Thyroid gland (tissue), 4 donors: ENCODE results near the gene CFAP126. TPM values are rescaled to one million over a fixed set of nuclear protein-coding genes. Genes with fewer than 3 reads are reported as not detected.

Source experiments
- DNase-seq, 2 donors: peaks; one replicate each; pipeline ENCODE4 v3.0.0-alpha.2; 2019
- H3K27ac ChIP-seq, 3 donors: fragments of 200-600 bp; sonication (generic); 1 replicate in 2 of 3; 2 replicates in 1 of 3; pipeline ENCODE4 v1.5.1; 2016 to 2019; ENCODE audit warnings: mild to moderate bottlenecking in 1 of 3, moderate library complexity in 1 of 3
- H3K27me3 ChIP-seq: fragments of 200-600 bp; sonication (generic); one replicate; pipeline ENCODE4 v1.5.1; 2019
- H3K36me3 ChIP-seq, 2 donors: fragments of 200-600 bp; sonication (generic); one replicate each; pipeline ENCODE4 v1.5.1; 2016 to 2019
- H3K4me1 ChIP-seq, 2 donors: fragments of 200-600 bp; sonication (generic); one replicate each; pipeline ENCODE4 v1.5.1; 2017 to 2019
- H3K4me3 ChIP-seq, 3 donors: fragments of 200-600 bp; sonication (generic); replicated peaks in 1 of 3; 1 replicate in 2 of 3; 2 replicates in 1 of 3; pipeline ENCODE4 v1.5.1; 2016; ENCODE audit warnings: mild to moderate bottlenecking in 1 of 3
- H3K9me3 ChIP-seq: fragments of 200-600 bp; sonication (generic); one replicate; pipeline ENCODE4 v1.5.1; 2017
- POLR2A ChIP-seq, 2 donors: fragments of 450-650 bp; IDR thresholded peaks; one replicate each; pipeline ENCODE4 v1.6.1; 2017; ENCODE audit warnings: antibody characterized with exemption in 2 of 2, mild to moderate bottlenecking in 2 of 2, moderate library complexity in 1 of 2
- WGBS, 2 donors: methylation state at CpG; one replicate each; pipeline ENCODE4 v1.1.5; 2017; 5-methylcytosine and 5-hydroxymethylcytosine counted together
- intact Hi-C: fragments of 100-400 bp; cut with DNase I; formaldehyde crosslinking; loops from one replicate; pipeline ENCODE4 v1.15.1; 2023
- total RNA-seq, 4 donors: library from RNA; depleted of rRNA; stranded (reverse); fragments of >200 nt; gene quantifications; one replicate each; pipeline ENCODE4 v1.2.3, GENCODE V29; 2016
- TF ChIP-seq, protein P1 (sequence below), 6 experiments: fragments of 200-600 bp in 3 of 6; fragments of 450-650 bp in 3 of 6; sonication (generic) in 3 of 6; IDR thresholded peaks; one replicate each; pipeline ENCODE4 v1.5.1; 2016 to 2019; ENCODE audit warnings: antibody characterized with exemption in 6 of 6, mild to moderate bottlenecking in 2 of 6, inconsistent platforms in 1 of 6, moderate library complexity in 1 of 6

Gene CFAP126
- total RNA-seq, 4 donors from 2014 or later: not detected

DNA sequence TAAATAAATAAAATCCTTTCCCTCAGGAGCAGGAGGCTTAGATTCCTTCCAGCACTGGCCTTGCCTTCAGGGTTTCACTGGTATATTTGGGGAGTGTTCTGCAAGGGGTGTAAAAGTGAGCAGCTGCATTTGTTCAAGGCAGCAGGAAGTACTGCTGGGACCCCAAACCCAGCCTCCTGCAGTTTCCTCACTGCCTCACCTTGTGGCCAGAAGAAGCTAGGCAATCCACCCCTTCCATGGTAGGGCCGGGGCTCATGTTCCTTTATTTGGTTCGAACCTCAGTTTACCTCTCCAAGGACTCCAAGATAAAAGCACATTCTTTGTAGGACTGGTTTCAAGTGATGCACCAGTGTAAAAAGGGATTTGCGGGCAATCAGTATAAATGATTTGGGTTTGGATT is 21.0 kb upstream of the CFAP126 start:
- intact Hi-C loops: loop anchor here (10.0 kb wide), 2 partner anchors 74 to 194 kb away; partner anchors contain the start of genes ADAMTS4 and SDHC
- 97% methylated on average over 3 of the region's 3 CpGs for WGBS, 2 donors
- no peak for DNase-seq
- Histone ChIP-seq H3K9me3 (no peaks in the 10 kb centered on the region), H3K4me1 (peaks cover 4 to 6% of the 10 kb centered on the region in 2 donors), H3K36me3 (no peaks in the 10 kb centered on the region), H3K4me3 (no peak overlapping the region), H3K27me3 (no peaks in the 10 kb centered on the region), H3K27ac (no peak overlapping the region)
- TF ChIP-seq POLR2A (IDR thresholded peaks at IDR 0.05): no peak
- TF ChIP-seq, protein P1, sequence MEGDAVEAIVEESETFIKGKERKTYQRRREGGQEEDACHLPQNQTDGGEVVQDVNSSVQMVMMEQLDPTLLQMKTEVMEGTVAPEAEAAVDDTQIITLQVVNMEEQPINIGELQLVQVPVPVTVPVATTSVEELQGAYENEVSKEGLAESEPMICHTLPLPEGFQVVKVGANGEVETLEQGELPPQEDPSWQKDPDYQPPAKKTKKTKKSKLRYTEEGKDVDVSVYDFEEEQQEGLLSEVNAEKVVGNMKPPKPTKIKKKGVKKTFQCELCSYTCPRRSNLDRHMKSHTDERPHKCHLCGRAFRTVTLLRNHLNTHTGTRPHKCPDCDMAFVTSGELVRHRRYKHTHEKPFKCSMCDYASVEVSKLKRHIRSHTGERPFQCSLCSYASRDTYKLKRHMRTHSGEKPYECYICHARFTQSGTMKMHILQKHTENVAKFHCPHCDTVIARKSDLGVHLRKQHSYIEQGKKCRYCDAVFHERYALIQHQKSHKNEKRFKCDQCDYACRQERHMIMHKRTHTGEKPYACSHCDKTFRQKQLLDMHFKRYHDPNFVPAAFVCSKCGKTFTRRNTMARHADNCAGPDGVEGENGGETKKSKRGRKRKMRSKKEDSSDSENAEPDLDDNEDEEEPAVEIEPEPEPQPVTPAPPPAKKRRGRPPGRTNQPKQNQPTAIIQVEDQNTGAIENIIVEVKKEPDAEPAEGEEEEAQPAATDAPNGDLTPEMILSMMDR (IDR thresholded peaks at IDR 0.05): no peak

DNA sequence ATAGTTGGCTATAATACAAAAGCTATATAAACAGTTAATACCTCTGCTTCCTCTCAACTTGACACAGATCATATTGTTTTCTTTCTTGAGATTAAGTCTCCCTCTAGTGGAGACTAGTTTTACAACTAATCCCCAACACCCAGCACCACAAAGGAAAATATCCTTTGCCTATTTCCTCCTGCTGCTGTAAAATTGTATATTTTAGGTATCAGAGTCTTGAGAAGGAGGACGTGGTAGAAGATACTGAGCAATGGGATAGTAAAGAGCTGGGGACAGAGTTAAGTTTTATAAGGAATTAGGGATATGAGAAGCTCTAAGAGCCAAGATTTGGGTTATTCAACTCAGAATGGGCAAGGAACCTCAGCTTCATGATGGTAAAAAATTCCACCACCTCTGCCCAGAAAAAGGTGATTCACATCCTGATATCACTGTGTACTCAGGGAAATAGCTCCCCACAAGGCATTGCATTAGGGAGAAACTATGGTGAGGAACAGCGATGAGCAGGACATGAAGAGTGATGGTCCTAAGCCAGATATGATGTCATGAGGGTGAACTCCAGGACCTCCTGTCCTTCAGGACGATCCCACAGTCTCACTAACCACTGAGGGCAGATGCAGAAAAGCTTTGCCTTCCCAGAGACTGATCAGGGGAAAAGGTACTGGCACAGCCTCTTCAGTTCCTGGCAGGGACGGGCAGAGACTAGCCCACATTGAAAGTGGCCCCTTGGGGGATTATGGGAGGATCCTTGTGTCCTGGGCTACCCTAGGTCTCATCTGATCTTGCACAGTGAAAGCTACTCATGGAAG is 14.7 kb upstream of the CFAP126 start:
- intact Hi-C loops: loop anchor here (5.0 to 10.0 kb wide), 3 partner anchors 68 to 188 kb away; partner anchors contain the start of genes ADAMTS4, SDHC and TOMM40L

DNA sequence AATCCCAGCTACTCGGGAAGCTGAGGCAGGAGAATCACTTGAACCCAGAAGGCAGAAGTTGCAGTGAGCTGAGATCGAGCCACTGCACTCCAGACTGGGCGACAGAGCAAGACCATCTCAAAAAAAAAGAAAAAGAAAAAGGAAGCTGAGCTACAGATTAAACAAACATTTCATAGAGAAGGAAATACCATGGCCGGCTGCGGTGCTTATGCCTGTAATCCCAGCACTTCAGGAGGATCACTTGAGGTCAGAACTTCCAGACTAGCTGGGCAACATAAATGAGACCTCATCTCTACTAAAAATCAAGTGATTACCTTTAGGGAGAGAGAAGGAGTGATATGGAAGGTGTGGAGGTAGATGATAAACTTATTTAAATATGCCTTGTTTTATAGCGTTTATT is 14.0 kb upstream of the CFAP126 start:
- intact Hi-C loops: loop anchor here (5.0 to 10.0 kb wide), 3 partner anchors 67 to 187 kb away; partner anchors contain the start of genes ADAMTS4, SDHC and TOMM40L
- Histone ChIP-seq H3K27ac (peak overlapping the region in 1 of 3 donors; percentile 22), H3K36me3 (no peaks in the 10 kb centered on the region), H3K9me3 (no peaks in the 10 kb centered on the region), H3K27me3 (no peaks in the 10 kb centered on the region), H3K4me1 (peaks cover 0 to 3% of the 10 kb centered on the region in 2 donors), H3K4me3 (no peak overlapping the region)
- no peak for TF ChIP-seq POLR2A (IDR thresholded peaks at IDR 0.05)
- TF ChIP-seq, protein P1 (IDR thresholded peaks at IDR 0.05): no peak
- no peak for DNase-seq
- 41 to 43% methylated on average over 6 of the region's 6 CpGs for WGBS, 2 donors

More for the DNA sequence above, 14.7 kb upstream of the CFAP126 start:
- no peaks in the 10 kb centered on the region for H3K9me3 ChIP-seq
- peaks cover 0 to 3% of the 10 kb centered on the region in 2 donors for H3K4me1 ChIP-seq
- 34 to 47% methylated on average over 4 of the region's 4 CpGs for WGBS, 2 donors
- DNase-seq: no peak
- H3K27me3 ChIP-seq: no peaks in the 10 kb centered on the region
- TF ChIP-seq, protein P1 (IDR thresholded peaks at IDR 0.05): peak; percentile 41 to 73 (median 58)
- TF ChIP-seq POLR2A (IDR thresholded peaks at IDR 0.05): no peak
- peak overlapping the region in 1 of 3 donors; percentile 54 for H3K27ac ChIP-seq
- H3K36me3 ChIP-seq: no peaks in the 10 kb centered on the region
- no peak overlapping the region for H3K4me3 ChIP-seq

DNA sequence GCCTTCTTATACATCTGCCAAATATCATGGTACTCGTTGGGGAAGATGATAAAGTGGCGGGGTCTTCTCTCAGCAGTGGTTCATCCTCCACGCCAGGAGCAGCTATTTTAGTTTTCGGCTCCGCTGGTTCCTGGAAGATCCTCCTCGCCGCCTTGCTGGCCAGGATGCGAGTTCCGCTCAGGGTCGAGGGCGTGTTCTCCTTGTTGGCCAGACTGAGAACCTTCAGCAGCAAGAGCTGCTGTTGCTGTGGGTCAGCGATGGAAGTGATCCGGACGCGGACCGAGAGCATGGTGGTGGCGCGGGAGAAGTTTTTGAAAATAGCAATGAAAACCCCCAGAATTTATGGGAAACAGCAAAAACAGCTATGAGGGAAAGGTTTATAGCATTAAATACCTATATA is 11.4 kb upstream of the CFAP126 start:
- no peak for DNase-seq
- H3K4me1 ChIP-seq: peaks cover 0 to 3% of the 10 kb centered on the region in 2 donors
- H3K9me3 ChIP-seq: no peaks in the 10 kb centered on the region
- H3K27me3 ChIP-seq: no peaks in the 10 kb centered on the region
- H3K4me3 ChIP-seq: no peak overlapping the region
- 66 to 72% methylated on average over 18 of the region's 18 CpGs for WGBS, 2 donors
- intact Hi-C loops: no loop called here
- no peak overlapping the region for H3K27ac ChIP-seq
- no peaks in the 10 kb centered on the region for H3K36me3 ChIP-seq
- TF ChIP-seq, protein P1 (IDR thresholded peaks at IDR 0.05): no peak
- TF ChIP-seq POLR2A (IDR thresholded peaks at IDR 0.05): no peak

DNA sequence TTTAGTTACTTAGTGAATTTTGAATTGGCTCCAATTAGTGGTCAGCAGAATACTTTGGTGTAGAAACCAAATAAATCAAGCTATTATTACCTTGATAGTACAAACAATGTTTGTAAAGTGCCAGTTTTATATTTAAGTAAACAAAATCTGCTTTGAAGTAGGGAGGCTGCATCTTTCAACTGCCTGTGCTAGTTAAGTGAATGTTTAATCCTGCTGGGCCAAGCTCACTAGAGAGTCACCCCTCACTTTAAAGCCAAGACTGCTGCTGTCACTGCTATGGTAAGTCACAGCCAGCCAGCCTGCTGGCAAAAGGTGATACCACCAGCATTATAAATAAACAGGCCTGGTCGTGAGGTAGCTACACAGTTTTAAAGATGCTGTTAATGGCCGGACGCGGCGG is 10.3 kb upstream of the CFAP126 start:
- H3K4me3 ChIP-seq: no peak overlapping the region

More for the DNA sequence above, 10.3 kb upstream of the CFAP126 start:
- DNase-seq: no peak
- WGBS, 2 donors: 94 to 96% methylated on average over 5 of the region's 5 CpGs
- Histone ChIP-seq H3K4me1 (peaks cover 0 to 3% of the 10 kb centered on the region in 2 donors), H3K27me3 (no peaks in the 10 kb centered on the region), H3K36me3 (no peaks in the 10 kb centered on the region), H3K27ac (no peak overlapping the region), H3K9me3 (no peaks in the 10 kb centered on the region)
- intact Hi-C loops: no loop called here
- TF ChIP-seq, protein P1 (IDR thresholded peaks at IDR 0.05): no peak
- TF ChIP-seq POLR2A (IDR thresholded peaks at IDR 0.05): no peak
